NB4 (cell line): ENCODE results near the gene AHDC1.

Experiments used
- DNase-seq: peaks from one replicate; pipeline ENCODE4 v3.0.0; 2010; ENCODE audit warnings: low read depth
- H3K4me3 ChIP-seq: one replicate; pipeline ENCODE4 v1.5.1; 2011; ENCODE audit warnings: mild to moderate bottlenecking, low read depth, low read length, moderate library complexity
- MYC ChIP-seq: IDR thresholded peaks from 2 replicates; pipeline ENCODE4 v1.6.1; 2011; ENCODE audit warnings: low read depth, low read length
- POLR2A ChIP-seq: IDR thresholded peaks from 2 replicates; pipeline ENCODE4 v1.6.1; 2011; ENCODE audit warnings: mild to moderate bottlenecking; ENCODE audit not compliant: insufficient read length; ENCODE audit errors: extremely low read depth
- TF ChIP-seq, protein P1 (sequence below): IDR thresholded peaks from 2 replicates; pipeline ENCODE4 v1.6.1; 2011; ENCODE audit warnings: low read depth, low read length
- TF ChIP-seq, protein P2 (sequence below): IDR thresholded peaks from one replicate; pipeline ENCODE4 v1.5.1; 2012; ENCODE audit warnings: low read depth, low read length

The AHDC1 gene

GRCh38 chr1:27648602-27649305 lies 44.8 kb upstream of the AHDC1 start:
- TF ChIP-seq MYC, result no peak
- TF ChIP-seq, protein P1, sequence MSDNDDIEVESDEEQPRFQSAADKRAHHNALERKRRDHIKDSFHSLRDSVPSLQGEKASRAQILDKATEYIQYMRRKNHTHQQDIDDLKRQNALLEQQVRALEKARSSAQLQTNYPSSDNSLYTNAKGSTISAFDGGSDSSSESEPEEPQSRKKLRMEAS, result no peak
- no peak for TF ChIP-seq POLR2A
- TF ChIP-seq, protein P2, sequence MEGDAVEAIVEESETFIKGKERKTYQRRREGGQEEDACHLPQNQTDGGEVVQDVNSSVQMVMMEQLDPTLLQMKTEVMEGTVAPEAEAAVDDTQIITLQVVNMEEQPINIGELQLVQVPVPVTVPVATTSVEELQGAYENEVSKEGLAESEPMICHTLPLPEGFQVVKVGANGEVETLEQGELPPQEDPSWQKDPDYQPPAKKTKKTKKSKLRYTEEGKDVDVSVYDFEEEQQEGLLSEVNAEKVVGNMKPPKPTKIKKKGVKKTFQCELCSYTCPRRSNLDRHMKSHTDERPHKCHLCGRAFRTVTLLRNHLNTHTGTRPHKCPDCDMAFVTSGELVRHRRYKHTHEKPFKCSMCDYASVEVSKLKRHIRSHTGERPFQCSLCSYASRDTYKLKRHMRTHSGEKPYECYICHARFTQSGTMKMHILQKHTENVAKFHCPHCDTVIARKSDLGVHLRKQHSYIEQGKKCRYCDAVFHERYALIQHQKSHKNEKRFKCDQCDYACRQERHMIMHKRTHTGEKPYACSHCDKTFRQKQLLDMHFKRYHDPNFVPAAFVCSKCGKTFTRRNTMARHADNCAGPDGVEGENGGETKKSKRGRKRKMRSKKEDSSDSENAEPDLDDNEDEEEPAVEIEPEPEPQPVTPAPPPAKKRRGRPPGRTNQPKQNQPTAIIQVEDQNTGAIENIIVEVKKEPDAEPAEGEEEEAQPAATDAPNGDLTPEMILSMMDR, result no peak
- no peak for DNase-seq

GRCh38 chr1:27647328-27647727 lies 43.4 kb upstream of the AHDC1 start:
- no peak for DNase-seq
- H3K4me3 ChIP-seq, result no peak overlapping the region
- TF ChIP-seq POLR2A (no peak), MYC (no peak)
- TF ChIP-seq, protein P1, result no peak
- TF ChIP-seq, protein P2, result no peak

More at GRCh38 chr1:27648602-27649305, 44.8 kb upstream of the AHDC1 start:
- H3K4me3 ChIP-seq, result no peak overlapping the region

- no peak overlapping the region for H3K4me3 ChIP-seq
- TF ChIP-seq POLR2A (no peak), MYC (no peak)
- TF ChIP-seq, protein P1, result no peak
- TF ChIP-seq, protein P2, result no peak
Measured at GRCh38 chr1:27646676-27647075, 42.7 kb upstream of the AHDC1 start.

DNA sequence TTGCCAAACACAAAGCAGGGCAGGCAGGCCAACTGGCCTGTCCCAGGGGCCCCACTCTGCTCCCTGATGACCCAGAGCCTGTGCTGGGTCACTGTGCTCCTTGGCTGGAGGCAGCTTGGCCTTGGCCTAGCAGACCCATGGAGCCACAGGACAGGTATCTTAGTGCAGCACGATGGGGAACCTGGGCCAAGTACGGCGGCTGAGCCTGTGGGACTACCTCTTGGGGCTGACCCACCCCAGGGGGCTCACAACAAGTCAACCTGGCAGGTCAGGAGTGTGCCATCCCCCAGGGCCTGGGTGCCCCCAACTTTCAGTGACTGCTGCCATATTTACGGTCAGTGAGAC lies 41.1 kb upstream of the AHDC1 start:
- TF ChIP-seq, protein P2, result no peak
- TF ChIP-seq, protein P1, result no peak
- TF ChIP-seq POLR2A, result no peak
- no peak for TF ChIP-seq MYC
- DNase-seq, result no peak

More at GRCh38 chr1:27646676-27647075, 42.7 kb upstream of the AHDC1 start:
- DNase-seq, result no peak

DNA sequence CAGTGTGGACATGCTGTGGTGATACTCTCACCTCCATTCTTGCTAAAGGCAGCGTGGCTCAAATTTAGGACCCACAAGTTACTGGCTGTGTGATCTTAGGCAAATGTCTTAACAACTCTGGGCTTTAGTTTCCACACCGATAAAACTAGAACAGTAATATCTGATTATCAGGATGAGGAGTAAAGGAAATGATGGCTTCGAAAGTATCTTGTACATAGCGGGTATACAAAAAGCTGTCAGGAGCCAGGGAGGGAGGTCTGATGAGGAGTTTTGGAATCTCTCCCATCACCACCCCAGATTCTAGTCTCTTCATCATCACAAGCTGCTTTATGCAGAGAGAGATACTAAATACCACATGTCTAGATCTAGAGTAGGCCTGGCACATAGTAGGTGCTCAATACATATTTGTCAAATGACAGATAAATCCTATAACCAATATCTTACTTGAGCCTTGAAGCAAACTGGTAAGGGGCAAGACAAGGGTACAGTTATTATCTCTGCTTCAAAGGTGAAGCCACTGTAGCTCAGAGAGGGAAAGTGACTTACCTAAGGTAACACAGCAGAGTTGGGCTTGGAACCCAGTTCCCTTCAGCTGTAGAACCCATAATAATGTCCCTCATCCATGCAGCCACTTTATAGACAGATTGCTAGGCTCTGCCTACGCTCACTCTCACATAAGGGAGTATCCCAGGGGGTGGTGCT lies 40.6 kb upstream of the AHDC1 start:
- DNase-seq, result no peak
- TF ChIP-seq MYC (no peak), POLR2A (no peak)
- TF ChIP-seq, protein P1, result no peak
- TF ChIP-seq, protein P2, result no peak
- no peak overlapping the region for H3K4me3 ChIP-seq

More for the DNA sequence above, 41.1 kb upstream of the AHDC1 start:
- no peak overlapping the region for H3K4me3 ChIP-seq
